H9 (cell line): ENCODE results near the gene GALNT9. TPM values are rescaled to one million over a fixed set of nuclear protein-coding genes. Genes with fewer than 3 reads are reported as not detected.
A peak's percentile ranks its signal among the peaks of the same experiment; 100 is the strongest.

Experiments used
- DNase-seq: peaks from one replicate; pipeline ENCODE4 v3.0.0-alpha.2; 2017
- H2AFZ ChIP-seq: one replicate; pipeline ENCODE4 v1.6.1; 2013; ENCODE audit warnings: mild to moderate bottlenecking, low read length, control low read depth, moderate library complexity
- H2AK5ac ChIP-seq: 2 replicates; pipeline ENCODE4 v1.6.1; 2013; ENCODE audit warnings: low read length, control low read depth, mixed read lengths; ENCODE audit not compliant: insufficient read length
- H2BK120ac ChIP-seq: one replicate; pipeline ENCODE4 v1.6.1; 2013; ENCODE audit warnings: low read depth, mild to moderate bottlenecking, low read length, control low read depth, inconsistent platforms; ENCODE audit not compliant: poor library complexity, severe bottlenecking
- H2BK12ac ChIP-seq: 2 replicates; pipeline ENCODE4 v1.6.1; 2013; ENCODE audit warnings: low read length, control low read depth, mixed read lengths, low read depth; ENCODE audit not compliant: insufficient read length
- H2BK15ac ChIP-seq: 2 replicates; pipeline ENCODE4 v1.6.1; 2013; ENCODE audit warnings: low read depth, low read length, control low read depth
- H2BK20ac ChIP-seq: one replicate; pipeline ENCODE4 v1.6.1; 2013; ENCODE audit warnings: low read depth, mild to moderate bottlenecking, low read length, control low read depth, inconsistent platforms; ENCODE audit not compliant: poor library complexity, severe bottlenecking
- H2BK5ac ChIP-seq: 2 replicates; pipeline ENCODE4 v1.6.1; 2013; ENCODE audit warnings: low read length, control low read depth, mixed read lengths; ENCODE audit not compliant: insufficient read length
- H3K14ac ChIP-seq: 2 replicates; pipeline ENCODE4 v1.6.1; 2013; ENCODE audit warnings: low read length, control low read depth; ENCODE audit not compliant: insufficient read depth
- H3K18ac ChIP-seq: 2 replicates; pipeline ENCODE4 v1.6.1; 2013; ENCODE audit warnings: low read depth, mild to moderate bottlenecking, mixed read lengths, low read length, control low read depth; ENCODE audit not compliant: insufficient read length
- H3K23ac ChIP-seq: 2 replicates; pipeline ENCODE4 v1.6.1; 2013; ENCODE audit warnings: low read length, control low read depth, mixed read lengths, low read depth; ENCODE audit not compliant: insufficient read length
- H3K23me2 ChIP-seq: 2 replicates; pipeline ENCODE4 v1.6.1; 2013; ENCODE audit warnings: low read depth, mild to moderate bottlenecking, mixed read lengths, low read length, control low read depth; ENCODE audit not compliant: insufficient read length, poor library complexity, severe bottlenecking
- H3K27ac ChIP-seq: 2 replicates; pipeline ENCODE4 v1.5.1; 2013; ENCODE audit warnings: low read length, control low read depth, mixed read lengths, low read depth; ENCODE audit not compliant: insufficient read length
- H3K27me3 ChIP-seq: 2 replicates; pipeline ENCODE4 v1.6.1; 2013; ENCODE audit warnings: low read length, control low read depth, inconsistent platforms; ENCODE audit not compliant: insufficient read depth
- H3K4ac ChIP-seq: 2 replicates; pipeline ENCODE4 v1.6.1; 2013; ENCODE audit warnings: low read depth, mild to moderate bottlenecking, control low read depth, inconsistent platforms, low read length, moderate library complexity
- H3K4me1 ChIP-seq: 2 replicates; pipeline ENCODE4 v1.6.1; 2013; ENCODE audit warnings: low read length, control low read depth, inconsistent platforms; ENCODE audit not compliant: insufficient read depth
- H3K4me2 ChIP-seq: 2 replicates; pipeline ENCODE4 v1.6.1; 2013; ENCODE audit warnings: low read length, control low read depth, mixed read lengths; ENCODE audit not compliant: insufficient read length, insufficient read depth
- H3K56ac ChIP-seq: 2 replicates; pipeline ENCODE4 v1.6.1; 2013; ENCODE audit warnings: low read depth, mild to moderate bottlenecking, mixed read lengths, low read length, control low read depth; ENCODE audit not compliant: insufficient read length
- H3K79me1 ChIP-seq: 2 replicates; pipeline ENCODE4 v1.6.1; 2013; ENCODE audit warnings: low read depth, mild to moderate bottlenecking, moderate library complexity, low read length, control low read depth, inconsistent platforms; ENCODE audit not compliant: insufficient read depth, poor library complexity, severe bottlenecking
- H3K79me2 ChIP-seq: 2 replicates; pipeline ENCODE4 v1.6.1; 2013; ENCODE audit warnings: low read length, control low read depth, inconsistent platforms; ENCODE audit not compliant: insufficient read depth
- H3K9ac ChIP-seq: 2 replicates; pipeline ENCODE4 v1.6.1; 2013; ENCODE audit warnings: low read length, control low read depth, mixed read lengths; ENCODE audit not compliant: insufficient read length; ENCODE audit errors: extremely low read depth
- H3K9me3 ChIP-seq: one replicate; pipeline ENCODE4 v1.6.1; 2013; ENCODE audit warnings: low read depth, low read length, inconsistent platforms; ENCODE audit not compliant: control insufficient read depth
- H3T11ph ChIP-seq: one replicate; pipeline ENCODE4 v1.6.1; 2013; ENCODE audit warnings: mild to moderate bottlenecking, low read length, control low read depth, inconsistent platforms
- H4K20me1 ChIP-seq: one replicate; pipeline ENCODE4 v1.6.1; 2013; ENCODE audit not compliant: control insufficient read depth, insufficient read length, insufficient read depth
- H4K5ac ChIP-seq: 2 replicates; pipeline ENCODE4 v1.6.1; 2013; ENCODE audit warnings: low read depth, mild to moderate bottlenecking, mixed read lengths, low read length, control low read depth; ENCODE audit not compliant: insufficient read length
- H4K8ac ChIP-seq: replicated peaks from 2 replicates; pipeline ENCODE4 v1.6.1; 2013; ENCODE audit warnings: low read length, control low read depth, mixed read lengths, low read depth; ENCODE audit not compliant: insufficient read length
- H4K91ac ChIP-seq: 2 replicates; pipeline ENCODE4 v1.6.1; 2013; ENCODE audit warnings: low read depth, mild to moderate bottlenecking, moderate library complexity, mixed read lengths, low read length, control low read depth; ENCODE audit not compliant: insufficient read length
- H3K27ac Mint-ChIP-seq, 3 experiments: 2 replicates in 2 of 3; 3 replicates in 1 of 3; pipeline ENCODE4 v1.8.0; 2020 to 2021; ENCODE audit warnings: mixed read lengths in 3 of 3, mild to moderate bottlenecking in 1 of 3, moderate library complexity in 1 of 3
- H3K27me3 Mint-ChIP-seq: 2 replicates; pipeline ENCODE4 v1.8.0; 2021; ENCODE audit warnings: low read depth, mild to moderate bottlenecking, moderate library complexity, mixed read lengths
- H3K36me3 Mint-ChIP-seq, 3 experiments: 2 replicates in 2 of 3; 3 replicates in 1 of 3; pipeline ENCODE4 v1.8.0; 2020 to 2021; ENCODE audit warnings: low read depth in 3 of 3, mixed read lengths in 3 of 3; ENCODE audit not compliant: insufficient read depth in 1 of 3
- H3K4me1 Mint-ChIP-seq, 2 experiments: 2 replicates each; pipeline ENCODE4 v1.8.0; 2020; ENCODE audit warnings: mixed read lengths in 2 of 2
- H3K4me3 Mint-ChIP-seq, 2 experiments: 2 replicates in 1 of 2; 3 replicates in 1 of 2; pipeline ENCODE4 v1.8.0; 2020 to 2021; ENCODE audit warnings: mild to moderate bottlenecking in 2 of 2, mixed read lengths in 2 of 2, moderate library complexity in 1 of 2
- H3K9me3 Mint-ChIP-seq, 2 experiments: 2 replicates in 1 of 2; 3 replicates in 1 of 2; pipeline ENCODE4 v1.8.0; 2020; ENCODE audit warnings: mild to moderate bottlenecking in 2 of 2, mixed read lengths in 2 of 2, moderate library complexity in 1 of 2
- CTCF ChIP-seq: fragments of 200-600 bp; sonication (generic); conservative IDR thresholded peaks from 3 replicates; pipeline ENCODE4 v1.8.0; 2021; ENCODE audit warnings: antibody characterized with exemption, mild to moderate bottlenecking
- total RNA-seq: library from RNA; stranded (reverse); gene quantifications from 2 replicates; pipeline ENCODE4 v1.2.1, GENCODE V29; 2021

Gene GALNT9
- total RNA-seq, 1 experiment from 2014 or later, result 0.35 TPM

- Histone ChIP-seq H3K79me2 (no peaks in the 10 kb centered on the region), H3K4me2 (no peak overlapping the region), H2BK5ac (no peak overlapping the region), H3K4me1 (no peaks in the 10 kb centered on the region), H3K27ac (no peak overlapping the region), H2BK15ac (no peak overlapping the region), H3K27me3 (no peaks in the 10 kb centered on the region), H3K9ac (no peak overlapping the region), H3K23me2 (no peaks in the 10 kb centered on the region), H3K14ac (no peak overlapping the region), H4K91ac (no peak overlapping the region), H2AK5ac (no peak overlapping the region), H3K18ac (no peak overlapping the region), H3K9me3 (no peaks in the 10 kb centered on the region), H4K5ac (no peak overlapping the region), H3T11ph (no peak overlapping the region), H2BK120ac (no peak overlapping the region), H3K56ac (no peak overlapping the region), H2AFZ (no peak overlapping the region), H4K8ac (no peak overlapping the region), H3K79me1 (no peaks in the 10 kb centered on the region), H4K20me1 (no peaks in the 10 kb centered on the region), H3K4ac (no peak overlapping the region), H2BK20ac (no peak overlapping the region), H3K23ac (no peak overlapping the region), H2BK12ac (no peak overlapping the region)
- H3K4me3 Mint-ChIP-seq, result no peak overlapping the region
- H3K4me1 Mint-ChIP-seq, result peaks cover 7 to 8% of the 10 kb centered on the region in 2 experiments
- H3K36me3 Mint-ChIP-seq, result no peaks in the 10 kb centered on the region; a peak in 2 of 7 replicates
- TF ChIP-seq CTCF, result no peak
- peak overlapping the region in 1 of 3 experiments; percentile 6; a peak in 1 of 7 replicates for H3K27ac Mint-ChIP-seq
- no peak for DNase-seq
- peaks cover 0 to 20% of the 10 kb centered on the region in 2 experiments; a peak in 3 of 5 replicates for H3K9me3 Mint-ChIP-seq
- H3K27me3 Mint-ChIP-seq, result peaks cover 54% of the 10 kb centered on the region
Observed at GRCh38 chr12:132239392-132239791, 90.0 kb downstream of the GALNT9 start.
